NCI-H1930 (cell line): ENCODE data around the gene SPATA4.
A peak's percentile ranks its signal among the peaks of the same experiment; 100 is the strongest.
"Not testable (repeated sequence)": the region's sequence is repeated elsewhere in the genome, so short reads cannot be mapped to it uniquely, and the experiment has no call there.

Source experiments
- DNase-seq, 2 experiments: peaks; one replicate each; lab custom pipeline; 2025; lab: John Stamatoyannopoulos, UW

SPATA4 gene

GRCh38 chr4:176195184-176195978, at the start of gene SPATA4:
TSS of gene SPATA4 (minus strand) at chr4:176195585. CDS start at chr4:176195562, 23 bp downstream.
- peak; percentile 82 to 86 for DNase-seq

GRCh38 chr4:176242764-176243347, 47.5 kb upstream of the SPATA4 start:
- DNase-seq = no peak

DNA sequence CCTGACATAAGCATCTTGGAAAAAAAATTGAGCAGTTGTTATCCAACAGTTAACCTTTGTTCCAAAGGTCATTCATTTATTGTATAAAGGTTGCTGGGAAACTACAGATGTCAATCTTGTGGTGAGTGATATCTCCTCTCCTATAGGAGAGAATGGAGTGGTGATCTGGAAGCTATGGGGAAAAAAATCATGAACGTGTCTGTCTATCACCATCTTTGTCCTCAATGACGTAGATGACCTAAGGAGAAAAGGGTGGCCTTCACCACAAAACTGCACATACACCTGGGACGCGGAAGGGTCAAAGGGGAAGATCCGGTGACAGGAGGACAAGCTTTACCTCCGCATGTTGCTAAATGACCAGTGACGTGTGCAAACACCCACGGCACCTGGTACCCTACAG, 46.3 kb upstream of the SPATA4 start:
- no peak for DNase-seq

DNA sequence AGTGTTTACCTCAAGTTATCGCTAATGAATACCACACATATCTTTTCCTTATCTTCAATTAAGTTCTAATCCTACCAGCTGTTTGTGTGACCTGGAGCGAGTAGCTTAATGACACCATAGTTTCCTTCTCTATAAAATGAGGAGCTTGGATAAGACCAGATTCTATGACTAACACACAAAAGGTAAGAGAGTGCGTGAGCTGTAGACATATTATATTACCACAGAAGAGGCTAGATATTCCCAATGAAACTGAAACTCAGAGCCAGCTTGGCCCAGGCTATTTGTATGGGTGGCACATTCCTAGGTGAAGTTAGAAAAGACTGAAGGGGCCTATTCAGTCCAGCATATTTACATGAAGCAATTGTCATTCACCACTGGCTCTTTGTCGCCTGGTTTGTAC, 43.4 kb upstream of the SPATA4 start:
- DNase-seq = no peak

- DNase-seq = no peak
These were observed 42.8 kb upstream of the SPATA4 start for GRCh38 chr4:176238157-176238610.

GRCh38 chr4:176236946-176237345, 41.6 kb upstream of the SPATA4 start:
- no peak for DNase-seq

- DNase-seq = no peak
These were observed 35.5 kb upstream of the SPATA4 start for GRCh38 chr4:176230836-176231235.

DNA sequence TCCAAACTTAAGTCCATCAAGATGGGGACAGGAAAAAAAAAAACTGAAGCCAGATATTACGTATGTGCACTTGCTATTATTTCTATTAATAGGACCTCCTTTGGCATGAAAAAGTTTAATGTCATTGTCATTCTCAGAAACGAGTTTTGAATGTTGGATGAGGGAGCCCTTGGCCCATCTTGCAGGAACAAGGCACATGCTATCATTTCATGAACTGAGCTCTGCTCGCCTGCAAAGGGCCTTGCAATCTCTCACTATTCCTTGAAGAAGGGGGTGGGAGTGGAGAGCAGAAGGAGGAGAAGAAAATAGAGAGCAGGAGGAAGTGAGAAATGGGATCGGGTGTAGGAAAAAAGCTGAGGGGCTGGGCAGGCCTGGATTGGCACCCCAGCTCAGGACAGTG, 34.3 kb upstream of the SPATA4 start:
- DNase-seq = no peak

- no peak for DNase-seq
These were observed 31.4 kb upstream of the SPATA4 start for GRCh38 chr4:176226736-176227135.

DNA sequence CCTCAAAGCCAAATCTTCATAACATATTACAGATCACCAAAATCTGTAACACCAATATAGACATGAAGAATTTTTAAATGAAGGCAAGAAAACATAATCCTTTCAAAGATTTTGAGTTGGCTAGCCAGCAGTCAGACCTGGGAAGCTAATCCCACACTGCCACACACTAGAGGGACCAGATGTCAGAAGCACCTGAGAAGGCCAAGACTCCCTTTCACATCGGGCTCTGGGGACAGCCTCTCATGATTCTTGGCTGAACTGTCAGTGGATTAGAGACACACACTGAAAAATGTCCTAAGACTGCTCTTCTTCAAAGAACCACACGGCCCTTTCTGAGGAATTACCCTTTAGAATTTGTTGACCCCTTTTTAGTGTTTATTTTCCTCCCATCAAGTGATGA, 28.2 kb upstream of the SPATA4 start:
- DNase-seq = no peak

DNA sequence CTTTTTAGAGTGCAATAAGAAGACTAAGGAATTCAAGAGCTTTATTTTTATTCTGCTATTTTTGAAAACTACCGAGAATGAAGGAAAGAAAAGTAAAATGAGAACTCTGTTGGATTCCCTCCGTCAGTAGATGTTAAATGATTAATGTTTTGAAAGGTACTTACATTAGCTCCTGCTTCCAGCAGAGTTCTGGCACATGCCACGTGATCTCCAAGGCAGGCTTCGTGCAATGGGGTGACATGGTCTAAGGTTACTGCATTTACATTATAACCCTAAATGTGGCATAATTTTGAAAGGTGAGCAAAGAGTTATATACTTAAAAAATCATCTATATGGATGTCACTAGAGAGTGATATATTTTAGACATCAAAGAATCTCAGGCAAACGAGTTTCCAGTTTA, 26.8 kb upstream of the SPATA4 start:
- DNase-seq = no peak

DNA sequence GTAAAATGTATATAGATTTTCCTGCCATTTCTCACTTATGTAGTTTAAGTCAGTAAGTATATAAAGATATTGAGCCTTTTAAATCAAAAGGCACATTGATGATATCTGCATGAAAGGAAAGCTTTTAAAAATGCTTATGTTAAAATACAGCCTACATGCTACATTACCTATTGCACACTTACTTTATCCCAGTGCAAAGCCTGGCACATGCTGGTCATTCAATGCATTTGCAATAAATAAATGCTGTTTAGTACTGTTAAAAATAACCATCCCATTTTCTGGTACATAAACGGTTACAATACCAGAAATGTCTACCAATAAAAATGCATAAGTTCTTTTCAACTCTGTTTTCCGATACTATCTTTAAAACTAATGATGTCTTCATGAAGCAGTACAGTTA, 22.1 kb upstream of the SPATA4 start:
- no peak for DNase-seq

- DNase-seq = not testable (repeated sequence)
These were observed 17.0 kb upstream of the SPATA4 start for GRCh38 chr4:176212351-176212750.

GRCh38 chr4:176210579-176211296, 15.4 kb upstream of the SPATA4 start:
- DNase-seq = no peak

DNA sequence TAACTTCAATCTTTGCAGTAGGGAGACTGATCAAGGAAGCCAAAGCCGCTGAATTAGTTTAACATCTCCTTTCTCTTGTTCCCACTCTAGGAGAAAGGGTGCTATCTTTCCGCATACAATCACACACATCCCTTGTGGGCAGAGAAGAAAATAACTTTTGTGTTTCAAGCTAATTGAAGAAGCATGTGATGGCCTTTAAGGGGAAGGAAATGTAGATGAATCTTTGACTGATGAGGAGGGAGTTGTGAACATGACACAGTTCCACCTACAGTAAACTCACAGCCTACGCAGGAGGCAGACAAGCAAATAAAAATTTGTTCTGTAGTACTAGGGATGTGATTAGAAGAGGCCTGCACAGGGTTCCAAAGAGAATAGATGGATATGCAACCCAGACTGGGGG, 14.7 kb upstream of the SPATA4 start:
- no peak for DNase-seq

DNA sequence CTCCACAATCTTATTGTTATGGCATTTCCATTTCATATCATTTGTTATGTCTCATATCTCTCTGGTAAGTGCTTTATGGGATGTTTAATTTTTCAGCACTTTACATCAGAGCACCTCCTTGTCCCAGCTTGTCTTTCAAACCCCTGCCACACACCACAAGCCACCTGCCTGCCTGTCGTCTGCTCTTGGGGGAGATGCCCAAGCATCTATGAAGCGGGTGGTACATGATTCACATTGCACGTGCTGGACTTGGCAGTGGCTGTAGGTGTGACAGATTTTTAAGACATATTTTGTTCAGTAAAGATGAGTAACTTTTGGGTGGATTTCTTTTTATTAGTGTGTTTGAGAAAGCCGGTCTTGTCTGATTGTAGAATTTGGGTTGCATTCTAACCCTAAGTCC, 14.2 kb upstream of the SPATA4 start:
- no peak for DNase-seq

DNA sequence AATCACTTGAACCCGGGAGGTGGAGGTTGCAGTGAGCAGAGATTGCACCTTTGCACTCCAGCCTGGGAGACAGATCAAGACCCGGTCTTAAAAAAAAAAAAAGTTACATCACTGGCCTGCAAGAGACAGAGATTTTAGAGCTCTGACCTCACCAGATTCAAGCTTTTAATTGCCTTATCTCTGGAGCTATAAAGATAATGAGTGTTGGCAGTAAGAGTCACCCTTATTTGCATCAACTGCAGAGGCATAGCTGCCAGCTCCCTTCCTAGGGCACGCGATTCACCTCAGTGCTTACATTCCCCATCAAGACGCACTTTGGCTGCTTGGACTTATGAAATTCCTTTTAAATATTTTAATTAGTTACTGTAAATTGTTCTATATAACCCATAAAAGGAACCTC, 12.5 kb upstream of the SPATA4 start:
- no peak for DNase-seq

- DNase-seq = no peak
These were observed 9.9 kb upstream of the SPATA4 start for GRCh38 chr4:176205299-176205698.

DNA sequence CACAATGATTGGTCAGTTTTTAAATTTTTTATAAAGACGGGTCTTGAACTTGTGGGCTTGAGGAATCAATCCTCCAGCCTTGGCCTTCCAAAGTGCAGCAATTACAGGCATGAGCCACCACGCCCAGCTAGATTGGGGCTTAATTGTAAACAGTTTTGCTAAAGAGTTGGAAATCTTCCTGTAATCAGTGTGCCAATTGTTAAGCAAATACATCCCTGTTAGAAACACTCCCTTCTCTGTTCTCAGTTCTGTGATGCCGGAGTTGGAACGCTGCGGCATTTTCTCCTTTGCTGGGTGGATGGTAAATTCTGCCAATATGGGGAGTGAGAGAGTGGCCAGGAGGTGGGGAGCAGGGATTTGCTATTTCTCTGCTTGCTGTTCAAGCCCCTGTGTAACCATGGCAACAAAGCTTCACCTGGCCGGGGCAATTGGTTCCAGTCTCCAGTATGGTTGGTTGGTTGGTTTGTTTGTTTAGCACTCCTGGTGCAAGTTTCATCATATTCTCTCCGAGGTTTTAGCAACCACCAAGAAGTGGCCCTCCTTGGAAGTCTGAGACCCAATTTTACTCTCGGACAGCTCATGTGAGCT, 3.0 kb upstream of the SPATA4 start:
- no peak for DNase-seq

DNA sequence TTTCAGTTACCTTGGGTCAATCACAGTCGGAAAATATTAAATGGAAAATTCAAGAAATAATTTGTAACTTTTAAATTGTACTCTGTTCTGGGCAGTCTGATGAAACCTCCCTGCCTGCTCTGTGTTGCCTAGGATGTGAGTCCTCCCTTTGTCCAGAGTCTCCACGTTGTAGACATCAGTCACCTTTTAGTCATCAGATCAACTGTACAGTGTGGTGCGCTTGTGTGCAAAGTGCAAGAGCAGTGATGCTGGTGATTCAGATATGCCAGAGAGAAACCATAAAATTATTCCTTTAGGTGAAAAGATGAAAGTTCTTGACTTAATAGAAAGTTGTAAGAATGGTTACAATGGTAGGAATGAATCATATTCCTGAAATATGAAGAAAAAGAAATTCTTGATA, 1.4 kb downstream of the SPATA4 start:
- no peak for DNase-seq

DNA sequence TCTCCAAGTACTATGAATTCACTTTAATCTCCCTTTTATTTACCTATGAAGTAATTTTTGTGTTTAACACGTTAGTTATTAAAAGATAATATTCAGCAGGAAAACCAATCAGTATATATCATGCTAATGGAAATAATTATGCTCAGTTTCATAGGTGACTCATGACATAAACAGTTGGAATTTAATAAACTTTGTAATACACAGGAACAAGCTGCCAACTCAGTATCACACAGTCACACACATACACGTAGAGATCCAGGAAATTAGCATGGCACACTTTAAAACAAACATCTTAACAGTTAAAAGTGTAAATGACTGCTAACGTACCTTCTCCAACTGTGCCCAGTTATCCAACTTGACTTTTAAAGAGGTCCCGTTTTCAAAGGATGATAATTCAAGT, 2.3 kb downstream of the SPATA4 start:
- no peak for DNase-seq

DNA sequence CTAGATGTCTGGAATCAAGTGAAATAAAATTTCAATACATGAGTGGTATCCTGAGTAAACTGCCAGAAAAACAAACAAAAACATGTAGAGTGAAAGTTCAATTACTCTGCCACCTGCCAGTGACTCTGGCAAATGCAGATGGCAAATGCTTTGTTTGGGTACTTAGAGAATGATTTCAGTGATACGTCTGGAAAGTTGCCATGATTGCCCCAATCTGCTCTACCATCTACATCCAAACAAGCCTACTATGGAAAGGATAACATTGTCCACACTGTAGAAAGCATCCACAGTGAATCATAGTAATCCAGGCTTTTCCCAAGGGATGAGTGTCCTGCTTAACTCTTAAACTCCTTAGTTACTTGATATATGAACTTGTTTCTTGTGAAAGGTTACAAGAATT, 3.4 kb downstream of the SPATA4 start:
- peak in 1 of 2 experiments; percentile 75 for DNase-seq
